SK-N-SH (cell line): ENCODE measurements around the gene CACNA2D3. TPM values are rescaled to one million over a fixed set of nuclear protein-coding genes. Genes with fewer than 3 reads are reported as not detected.

Source experiments
- CTCF ChIA-PET: fragments of 300-600, 350-600 bp; formaldehyde crosslinking; extraction: SDS; loops from one replicate; lab custom pipeline; 2021; lab: Yijun Ruan, JAX
- POLR2A ChIA-PET: fragments of 350-600 bp; sonication (Branson Sonifier 250); formaldehyde crosslinking; extraction: SDS; loops from one replicate; lab custom pipeline; 2020; ENCODE audit warnings: antibody characterized with exemption, inconsistent platforms; lab: Yijun Ruan, JAX
- DNase-seq: peaks from one replicate; pipeline ENCODE4 v3.0.0; 2012
- H2AFZ ChIP-seq: fragments of 200-600 bp; sonication (generic); 2 replicates; pipeline ENCODE4 v1.8.1; 2016; ENCODE audit warnings: antibody characterized with exemption, mild to moderate bottlenecking, low read depth
- H3F3A ChIP-seq: fragments of 200-600 bp; sonication (generic); replicated peaks from 2 replicates; pipeline ENCODE3; 2016; ENCODE audit warnings: antibody characterized with exemption, mild to moderate bottlenecking; ENCODE audit not compliant: insufficient read depth
- H3K27ac ChIP-seq, 2 experiments: fragments of 200-500 bp in 1 of 2; fragments of 200-600 bp in 1 of 2; sonication (Bioruptor generic) in 1 of 2; sonication (generic), shearing (Covaris generic) in 1 of 2; 2 replicates each; pipeline versions ENCODE4 v1.5.1 to v1.6.1; 2014 to 2016; ENCODE audit warnings: low read depth in 2 of 2, inconsistent platforms in 1 of 2, low read length in 1 of 2, mild to moderate bottlenecking in 1 of 2, mixed read lengths in 1 of 2
- H3K27me3 ChIP-seq: fragments of 200-600 bp; sonication (generic), shearing (Covaris generic); 2 replicates; pipeline ENCODE4 v1.6.1; 2016; ENCODE audit warnings: mixed run types; ENCODE audit not compliant: insufficient read depth
- H3K36me3 ChIP-seq, 2 experiments: fragments of 200-500 bp in 1 of 2; fragments of 200-600 bp in 1 of 2; sonication (Bioruptor generic) in 1 of 2; sonication (generic) in 1 of 2; replicated peaks in 1 of 2; 2 replicates each; pipeline versions ENCODE3 to v1.5.1; 2014 to 2016; ENCODE audit warnings: low read length in 1 of 2, mild to moderate bottlenecking in 1 of 2; ENCODE audit not compliant: insufficient read depth in 2 of 2, control insufficient read depth in 1 of 2
- H3K4me1 ChIP-seq, 2 experiments: fragments of 200-500 bp in 1 of 2; fragments of 200-600 bp in 1 of 2; sonication (Bioruptor generic) in 1 of 2; sonication (generic), shearing (Covaris generic) in 1 of 2; 2 replicates each; pipeline versions ENCODE4 v1.5.1 to v1.6.1; 2014 to 2016; ENCODE audit warnings: low read depth in 1 of 2, low read length in 1 of 2, mixed run types in 1 of 2; ENCODE audit not compliant: insufficient read depth in 2 of 2, control insufficient read depth in 1 of 2
- H3K4me2 ChIP-seq: fragments of 200-600 bp; sonication (generic), shearing (Covaris generic); 2 replicates; pipeline ENCODE4 v1.6.1; 2017; ENCODE audit warnings: mixed run types
- H3K4me3 ChIP-seq, 2 experiments: fragments of 200-500 bp in 1 of 2; fragments of 200-600 bp in 1 of 2; sonication (Bioruptor generic) in 1 of 2; sonication (generic), shearing (Covaris generic) in 1 of 2; 2 replicates each; pipeline versions ENCODE4 v1.5.1 to v1.8.1; 2014 to 2016; ENCODE audit warnings: low read depth in 2 of 2, inconsistent platforms in 1 of 2, low read length in 1 of 2, mild to moderate bottlenecking in 1 of 2, mixed read lengths in 1 of 2, moderate library complexity in 1 of 2
- H3K79me2 ChIP-seq: fragments of 200-600 bp; sonication (generic); 2 replicates; pipeline ENCODE4 v1.8.1; 2017; ENCODE audit warnings: mild to moderate bottlenecking; ENCODE audit not compliant: insufficient read depth
- H3K9ac ChIP-seq: fragments of 200-600 bp; sonication (generic); 2 replicates; pipeline ENCODE4 v1.6.1; 2017; ENCODE audit warnings: mixed run types
- H3K9me2 ChIP-seq: fragments of 200-600 bp; sonication (generic); 2 replicates; pipeline ENCODE4 v1.6.1; 2017; ENCODE audit warnings: mixed run types
- H3K9me3 ChIP-seq: fragments of 200-600 bp; sonication (generic); 2 replicates; pipeline ENCODE4 v1.6.1; 2017; ENCODE audit warnings: mixed run types, mild to moderate bottlenecking, moderate library complexity
- H4K20me1 ChIP-seq: fragments of 200-600 bp; sonication (generic); 2 replicates; pipeline ENCODE4 v1.6.1; 2017; ENCODE audit warnings: mild to moderate bottlenecking, mixed run types; ENCODE audit not compliant: insufficient read depth
- CTCF ChIP-seq: fragments of 200-600 bp; sonication (generic); IDR thresholded peaks from 2 replicates; pipeline ENCODE4 v1.6.1; 2017; ENCODE audit warnings: antibody characterized with exemption, mild to moderate bottlenecking, moderate library complexity
- ELF1 ChIP-seq: IDR thresholded peaks from 2 replicates; pipeline ENCODE4 v1.4.0; 2012
- EP300 ChIP-seq, 2 experiments: IDR thresholded peaks; 2 replicates each; pipeline versions ENCODE4 v1.4.0 to v1.6.1; 2012; ENCODE audit warnings: borderline replicate concordance in 1 of 2, low read depth in 1 of 2, low read length in 1 of 2
- FOSL2 ChIP-seq: IDR thresholded peaks from 2 replicates; pipeline ENCODE4 v1.4.0; 2012; ENCODE audit warnings: low read depth, mild to moderate bottlenecking, moderate library complexity, borderline replicate concordance
- FOXM1 ChIP-seq: IDR thresholded peaks from 2 replicates; pipeline ENCODE4 v1.4.0; 2012; ENCODE audit warnings: low read depth, mild to moderate bottlenecking
- GABPA ChIP-seq: IDR thresholded peaks from 2 replicates; pipeline ENCODE4 v1.4.0; 2012; ENCODE audit warnings: low read depth, mild to moderate bottlenecking
- GATA2 ChIP-seq: sonication (generic); formaldehyde crosslinking; IDR thresholded peaks from 2 replicates; pipeline ENCODE4 v1.5.0; 2020; ENCODE audit warnings: mild to moderate bottlenecking, missing genetic modification reagents
- IRF3 ChIP-seq: fragments of 150-350 bp; IDR thresholded peaks from 2 replicates; pipeline ENCODE4 v1.6.1; 2016; ENCODE audit warnings: mild to moderate bottlenecking, low read depth, low read length
- JUND ChIP-seq: IDR thresholded peaks from 2 replicates; pipeline ENCODE4 v1.4.0; 2012
- MAX ChIP-seq: IDR thresholded peaks from 2 replicates; pipeline ENCODE4 v1.4.0; 2012; ENCODE audit warnings: low read depth
- NFIC ChIP-seq: IDR thresholded peaks from 2 replicates; pipeline ENCODE4 v1.4.0; 2012; ENCODE audit warnings: borderline replicate concordance
- POLR2AphosphoS5 ChIP-seq: IDR thresholded peaks from 2 replicates; pipeline ENCODE4 v1.6.1; 2012; ENCODE audit warnings: low read depth, low read length
- RAD21 ChIP-seq: IDR thresholded peaks from 2 replicates; pipeline ENCODE4 v1.6.1; 2012; ENCODE audit warnings: mild to moderate bottlenecking, low read length
- REST ChIP-seq: IDR thresholded peaks from 2 replicates; pipeline ENCODE4 v1.6.1; 2012; ENCODE audit warnings: mild to moderate bottlenecking, low read depth, low read length, moderate library complexity
- RFX5 ChIP-seq: IDR thresholded peaks from 2 replicates; pipeline ENCODE4 v1.6.1; 2012; ENCODE audit warnings: mild to moderate bottlenecking, improper control_type of control experiment, low read length
- RXRA ChIP-seq: IDR thresholded peaks from 2 replicates; pipeline ENCODE4 v1.4.0; 2012; ENCODE audit warnings: low read depth, mild to moderate bottlenecking, borderline replicate concordance
- TEAD4 ChIP-seq: IDR thresholded peaks from 2 replicates; pipeline ENCODE4 v1.4.0; 2012; ENCODE audit warnings: mild to moderate bottlenecking, borderline replicate concordance; ENCODE audit not compliant: insufficient read depth
- ZBTB33 ChIP-seq: IDR thresholded peaks from 2 replicates; pipeline ENCODE4 v1.4.0; 2012; ENCODE audit warnings: low read depth, borderline replicate concordance
- WGBS: methylation state at CpG from one replicate; pipeline ENCODE4 v1.1.6; 2017; ENCODE audit warnings: low lambda C conversion rate; 5-methylcytosine and 5-hydroxymethylcytosine counted together
- polyA plus RNA-seq, 3 experiments: library from polyadenylated mRNA; depleted of rRNA; stranded (reverse); fragments of >200 nt; gene quantifications; 2 replicates each; pipeline ENCODE4 v1.2.3, GENCODE V29; 2012

CACNA2D3 gene
- polyA plus RNA-seq, 1 of the 3 experiments (the other 2 are of a cell fraction) = 0.15 TPM

- Histone ChIP-seq H3K79me2 (no peaks in the 10 kb centered on the region), H3K36me3 (no peaks in the 10 kb centered on the region), H3F3A (no peaks in the 10 kb centered on the region), H3K9me2 (no peaks in the 10 kb centered on the region), H2AFZ (no peak overlapping the region), H3K4me1 (no peaks in the 10 kb centered on the region; a peak in 1 of 4 replicates)
- no peak for TF ChIP-seq FOXM1
- no peak for TF ChIP-seq IRF3
- TF ChIP-seq GATA2 = no peak
- no peak for TF ChIP-seq RXRA
- TF ChIP-seq RFX5 = no peak
- TF ChIP-seq FOSL2 = no peak
- TF ChIP-seq GABPA = no peak
- TF ChIP-seq EP300 (IDR thresholded peaks at IDR 0.05; ENCODE audit: borderline replicate concordance in 1 of 2, low read depth in 1 of 2, low read length in 1 of 2) = no peak
- TF ChIP-seq CTCF = no peak
- TF ChIP-seq MAX = no peak
- no peak for TF ChIP-seq NFIC
- TF ChIP-seq TEAD4 = no peak
- TF ChIP-seq RAD21 = no peak
- no peak for TF ChIP-seq POLR2AphosphoS5
- TF ChIP-seq JUND = no peak
- TF ChIP-seq, all 33 proteins: peak for 0
- no peak for DNase-seq
- Histone ChIP-seq H3K9me3 (no peaks in the 10 kb centered on the region), H3K4me2 (no peak overlapping the region), H3K27me3 (no peaks in the 10 kb centered on the region), H4K20me1 (no peaks in the 10 kb centered on the region), H3K9ac (no peak overlapping the region), H3K4me3 (no peak overlapping the region), H3K27ac (no peak overlapping the region)
- ChIA-PET POLR2A (no interaction called here), CTCF (no interaction called here)
- WGBS = 67% methylated on average over 4 of the region's 4 CpGs
Measured at GRCh38 chr3:55119268-55119667, 996.9 kb downstream of the CACNA2D3 start.

GRCh38 chr3:55122312-55122711, 1000.0 kb downstream of the CACNA2D3 start:
- Histone ChIP-seq H3K27ac (no peak overlapping the region), H3K4me2 (no peak overlapping the region), H3K9ac (no peak overlapping the region), H3K79me2 (no peaks in the 10 kb centered on the region), H4K20me1 (no peaks in the 10 kb centered on the region), H3K9me3 (no peaks in the 10 kb centered on the region), H3K4me3 (no peak overlapping the region), H3K9me2 (no peaks in the 10 kb centered on the region), H3K36me3 (no peaks in the 10 kb centered on the region), H3F3A (no peaks in the 10 kb centered on the region), H2AFZ (no peak overlapping the region), H3K27me3 (no peaks in the 10 kb centered on the region), H3K4me1 (peaks cover 0 to under 1% of the 10 kb centered on the region in 2 experiments; a peak in 1 of 4 replicates)
- DNase-seq = no peak
- CTCF ChIA-PET = interaction anchor here (1.3 kb wide), 1 partner anchor 59 kb away, joined by 3 read pairs; no protein-coding TSS in a partner anchor
- POLR2A ChIA-PET = no interaction called here
- 79% methylated on average over 2 of the region's 2 CpGs for WGBS
- TF ChIP-seq ZBTB33 (no peak), MAX (no peak), ELF1 (no peak), REST (no peak), RFX5 (no peak)
